ENCODE data around the gene CD63.

The CD63 gene

DNA sequence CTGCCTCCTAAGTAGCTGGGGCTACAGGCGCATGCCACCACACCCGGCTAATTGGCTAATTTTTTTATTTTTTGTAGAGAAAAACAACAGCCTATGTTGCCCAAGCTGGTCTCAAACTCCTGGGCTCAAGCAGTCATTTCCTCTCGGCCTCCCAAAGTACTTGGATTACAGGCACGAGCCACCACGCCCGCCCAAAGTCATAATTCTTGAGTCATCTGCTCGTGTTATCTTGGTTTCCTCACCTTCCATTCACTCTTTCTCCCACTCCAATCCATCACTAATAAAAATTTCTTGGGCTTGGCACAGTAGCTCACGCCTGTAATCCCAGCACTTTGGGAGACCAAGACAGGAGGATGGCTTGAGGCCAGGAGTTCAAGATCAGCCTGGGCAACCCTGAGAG, 53.1 kb downstream of the CD63 start:
- TF ChIP-seq POLR2A (IDR thresholded peaks at IDR 0.05; ENCODE audit: low read depth, low read length) (no peak), POLR2AphosphoS5 (IDR thresholded peaks at IDR 0.05; ENCODE audit: low read depth, low read length) (no peak), TAF1 (IDR thresholded peaks at IDR 0.05; ENCODE audit: borderline replicate concordance, low read depth, low read length) (no peak)
- no peak for DNase-seq (ENCODE audit: insufficient read length)
- no peak for FAIRE-seq
